Ectodermal cell (in vitro differentiated cells): ENCODE results near the gene UGCG.

Experiments used
- H3K27ac ChIP-seq: 2 replicates; pipeline ENCODE4 v1.7.0; 2013; ENCODE audit warnings: mild to moderate bottlenecking, low read depth, low read length; ENCODE audit not compliant: insufficient read depth, poor library complexity, severe bottlenecking
- H3K27me3 ChIP-seq: 2 replicates; pipeline ENCODE4 v1.7.0; 2013; ENCODE audit warnings: mild to moderate bottlenecking, low read length; ENCODE audit not compliant: insufficient read depth, control insufficient read depth, poor library complexity, severe bottlenecking
- H3K36me3 ChIP-seq: one replicate; pipeline ENCODE4 v1.7.0; 2013; ENCODE audit warnings: low read length; ENCODE audit not compliant: control insufficient read depth, insufficient read depth
- H3K4me1 ChIP-seq: one replicate; pipeline ENCODE4 v1.7.0; 2013; ENCODE audit warnings: low read length; ENCODE audit not compliant: control insufficient read depth, insufficient read depth
- H3K4me3 ChIP-seq: 2 replicates; pipeline ENCODE4 v1.7.0; 2013; ENCODE audit warnings: low read depth, low read length, control low read depth; ENCODE audit not compliant: insufficient read depth
- H3K9me3 ChIP-seq: 2 replicates; pipeline ENCODE4 v1.7.0; 2013; ENCODE audit warnings: mild to moderate bottlenecking, low read length, moderate library complexity; ENCODE audit not compliant: control insufficient read depth
- WGBS, 2 experiments: methylation state at CpG; one replicate each; pipeline ENCODE4 v1.1.7; 2013; ENCODE audit warnings: missing lambda C conversion rate in 2 of 2; 5-methylcytosine and 5-hydroxymethylcytosine counted together

The UGCG gene

GRCh38 chr9:111970827-111971226 lies 74.2 kb downstream of the UGCG start:
- no peaks in the 10 kb centered on the region for H3K9me3 ChIP-seq
- H3K27me3 ChIP-seq: no peaks in the 10 kb centered on the region
- H3K27ac ChIP-seq: no peak overlapping the region
- no peaks in the 10 kb centered on the region for H3K36me3 ChIP-seq
- 94 to 95% methylated on average over 2 of the region's 2 CpGs for WGBS, 2 experiments
- no peak overlapping the region for H3K4me3 ChIP-seq
- no peaks in the 10 kb centered on the region for H3K4me1 ChIP-seq

GRCh38 chr9:111974092-111974681 lies 77.6 kb downstream of the UGCG start:
- Histone ChIP-seq H3K27me3 (no peaks in the 10 kb centered on the region), H3K27ac (no peak overlapping the region), H3K36me3 (no peaks in the 10 kb centered on the region), H3K9me3 (no peaks in the 10 kb centered on the region), H3K4me3 (no peak overlapping the region), H3K4me1 (no peaks in the 10 kb centered on the region)
- WGBS, 2 experiments: 83 to 84% methylated on average over 12 of the region's 12 CpGs

GRCh38 chr9:111975709-111976108 lies 79.1 kb downstream of the UGCG start:
- 70 to 77% methylated on average over 5 of the region's 5 CpGs for WGBS, 2 experiments
- Histone ChIP-seq H3K27me3 (no peaks in the 10 kb centered on the region), H3K4me3 (no peak overlapping the region), H3K4me1 (no peaks in the 10 kb centered on the region), H3K36me3 (no peaks in the 10 kb centered on the region), H3K9me3 (no peaks in the 10 kb centered on the region), H3K27ac (no peak overlapping the region)

- H3K4me1 ChIP-seq: no peaks in the 10 kb centered on the region
- H3K27ac ChIP-seq: no peak overlapping the region
- H3K27me3 ChIP-seq: no peaks in the 10 kb centered on the region
- no peaks in the 10 kb centered on the region for H3K9me3 ChIP-seq
- H3K4me3 ChIP-seq: no peak overlapping the region
- H3K36me3 ChIP-seq: no peaks in the 10 kb centered on the region
- WGBS, 2 experiments: 71 to 93% methylated on average over 3 to 4 of the region's 4 CpGs
These were observed 82.0 kb downstream of the UGCG start for GRCh38 chr9:111978616-111979015.

GRCh38 chr9:111979561-111979960 lies 82.9 kb downstream of the UGCG start:
- H3K4me1 ChIP-seq: no peaks in the 10 kb centered on the region
- H3K27ac ChIP-seq: no peak overlapping the region
- H3K4me3 ChIP-seq: no peak overlapping the region
- H3K36me3 ChIP-seq: no peaks in the 10 kb centered on the region
- no peaks in the 10 kb centered on the region for H3K27me3 ChIP-seq
- H3K9me3 ChIP-seq: no peaks in the 10 kb centered on the region
- 91 to 92% methylated on average over 3 of the region's 3 CpGs for WGBS, 2 experiments

GRCh38 chr9:111980398-111980797 lies 83.8 kb downstream of the UGCG start:
- no peaks in the 10 kb centered on the region for H3K4me1 ChIP-seq
- no peaks in the 10 kb centered on the region for H3K9me3 ChIP-seq
- WGBS, 2 experiments: 81 to 89% methylated on average over 4 of the region's 4 CpGs
- H3K36me3 ChIP-seq: no peaks in the 10 kb centered on the region
- H3K4me3 ChIP-seq: no peak overlapping the region
- no peaks in the 10 kb centered on the region for H3K27me3 ChIP-seq
- H3K27ac ChIP-seq: no peak overlapping the region

- no peaks in the 10 kb centered on the region for H3K9me3 ChIP-seq
- no peak overlapping the region for H3K4me3 ChIP-seq
- H3K27ac ChIP-seq: no peak overlapping the region
- H3K27me3 ChIP-seq: no peaks in the 10 kb centered on the region
- WGBS, 2 experiments: 86 to 89% methylated on average over 2 of the region's 2 CpGs
- H3K36me3 ChIP-seq: no peaks in the 10 kb centered on the region
- H3K4me1 ChIP-seq: no peaks in the 10 kb centered on the region
These were observed 86.9 kb downstream of the UGCG start for GRCh38 chr9:111983484-111983908.

GRCh38 chr9:111984086-111984802 lies 87.6 kb downstream of the UGCG start:
- Histone ChIP-seq H3K36me3 (no peaks in the 10 kb centered on the region), H3K4me1 (no peaks in the 10 kb centered on the region), H3K27me3 (no peaks in the 10 kb centered on the region), H3K9me3 (no peaks in the 10 kb centered on the region), H3K4me3 (no peak overlapping the region), H3K27ac (no peak overlapping the region)
- 92 to 93% methylated on average over 5 of the region's 5 CpGs for WGBS, 2 experiments
